Activated T-helper 17 cell treated with anti-CD3 and anti-CD28 coated beads, Interleukin-2, amount 50 U/mL, for 72 hours (primary cell): ENCODE results near the gene LCOR. TPM values are rescaled to one million over a fixed set of nuclear protein-coding genes. Genes with fewer than 3 reads are reported as not detected.
"Not testable (repeated sequence)": the region's sequence is repeated elsewhere in the genome, so short reads cannot be mapped to it uniquely, and the experiment has no call there.

Source experiments
- ATAC-seq: fragments of 150-1000 bp; cut with Tn5 transposase; replicated peaks from 2 replicates; pipeline ENCODE4 v1.10.0; 2021; ENCODE audit warnings: mild to moderate bottlenecking, moderate library complexity
- H3K27ac Mint-ChIP-seq: one replicate; pipeline ENCODE4 v1.8.0; 2022; ENCODE audit warnings: mixed read lengths
- H3K27me3 Mint-ChIP-seq: one replicate; pipeline ENCODE4 v1.8.0; 2022; ENCODE audit warnings: mixed read lengths
- H3K36me3 Mint-ChIP-seq: one replicate; pipeline ENCODE4 v1.8.0; 2022; ENCODE audit warnings: low read depth, mild to moderate bottlenecking, mixed read lengths
- H3K4me1 Mint-ChIP-seq: one replicate; pipeline ENCODE4 v1.8.0; 2022; ENCODE audit warnings: mixed read lengths
- H3K4me3 Mint-ChIP-seq: one replicate; pipeline ENCODE4 v1.8.0; 2022; ENCODE audit warnings: mild to moderate bottlenecking, mixed read lengths
- H3K9me3 Mint-ChIP-seq: one replicate; pipeline ENCODE4 v1.8.0; 2022; ENCODE audit warnings: mixed read lengths
- total RNA-seq, 2 donors: library from RNA; stranded (reverse); gene quantifications; one replicate each; pipeline ENCODE4 v1.2.3, GENCODE V29; 2022

Gene LCOR
- total RNA-seq, 2 donors from 2014 or later, result 25.5 to 29.6 TPM

- Mint-ChIP-seq H3K9me3 (no peaks in the 10 kb centered on the region), H3K27me3 (no peaks in the 10 kb centered on the region), H3K4me3 (peak overlapping the region; percentile 92), H3K36me3 (peaks cover 11% of the 10 kb centered on the region), H3K4me1 (peaks cover 30% of the 10 kb centered on the region), H3K27ac (peak overlapping the region; percentile 97)
- ATAC-seq, result no peak
Observed at GRCh38 chr10:96831200-96831866, 765 bp upstream of the LCOR start.

- no peaks in the 10 kb centered on the region for H3K9me3 Mint-ChIP-seq
Observed at GRCh38 chr10:96832721-96833219, 672 bp downstream of the LCOR start.

GRCh38 chr10:96833220-96834001 is 1.3 kb downstream of the LCOR start:
- H3K4me1 Mint-ChIP-seq, result peaks cover 32% of the 10 kb centered on the region
- no peaks in the 10 kb centered on the region for H3K9me3 Mint-ChIP-seq
- peak overlapping the region; percentile 93 for H3K4me3 Mint-ChIP-seq
- peaks cover 17% of the 10 kb centered on the region for H3K36me3 Mint-ChIP-seq
- peak overlapping the region; percentile 84 for H3K27ac Mint-ChIP-seq
- ATAC-seq, result no peak
- no peaks in the 10 kb centered on the region for H3K27me3 Mint-ChIP-seq

More at GRCh38 chr10:96832721-96833219, 672 bp downstream of the LCOR start:
- H3K27me3 Mint-ChIP-seq, result no peaks in the 10 kb centered on the region
- H3K36me3 Mint-ChIP-seq, result peaks cover 11% of the 10 kb centered on the region
- H3K4me3 Mint-ChIP-seq, result peak overlapping the region; percentile 93
- peaks cover 30% of the 10 kb centered on the region for H3K4me1 Mint-ChIP-seq
- H3K27ac Mint-ChIP-seq, result peak overlapping the region; percentile 84
- peak; percentile 73 for ATAC-seq

- peak overlapping the region; percentile 93 for H3K4me3 Mint-ChIP-seq
- ATAC-seq, result no peak
- H3K27me3 Mint-ChIP-seq, result no peaks in the 10 kb centered on the region
- peak overlapping the region; percentile 84 for H3K27ac Mint-ChIP-seq
- no peaks in the 10 kb centered on the region for H3K9me3 Mint-ChIP-seq
- peaks cover 19% of the 10 kb centered on the region for H3K36me3 Mint-ChIP-seq
- H3K4me1 Mint-ChIP-seq, result peaks cover 34% of the 10 kb centered on the region
Observed at GRCh38 chr10:96834120-96834519, 2.0 kb downstream of the LCOR start.

GRCh38 chr10:96835899-96836298 is 3.8 kb downstream of the LCOR start:
- H3K4me3 Mint-ChIP-seq, result peak overlapping the region; percentile 39
- no peak overlapping the region for H3K27ac Mint-ChIP-seq

GRCh38 chr10:96838529-96838928 is 6.4 kb downstream of the LCOR start:
- Mint-ChIP-seq H3K4me1 (peaks cover 37% of the 10 kb centered on the region), H3K27me3 (no peaks in the 10 kb centered on the region), H3K27ac (no peak overlapping the region), H3K36me3 (peaks cover 15% of the 10 kb centered on the region), H3K9me3 (no peaks in the 10 kb centered on the region), H3K4me3 (no peak overlapping the region)
- ATAC-seq, result no peak

More at GRCh38 chr10:96835899-96836298, 3.8 kb downstream of the LCOR start:
- H3K27me3 Mint-ChIP-seq, result no peaks in the 10 kb centered on the region
- peaks cover 38% of the 10 kb centered on the region for H3K4me1 Mint-ChIP-seq
- ATAC-seq, result no peak
- H3K36me3 Mint-ChIP-seq, result peaks cover 19% of the 10 kb centered on the region
- no peaks in the 10 kb centered on the region for H3K9me3 Mint-ChIP-seq

GRCh38 chr10:96840841-96841518 is 8.9 kb downstream of the LCOR start:
- ATAC-seq, result peak; percentile 70
- Mint-ChIP-seq H3K36me3 (peaks cover 8% of the 10 kb centered on the region), H3K9me3 (no peaks in the 10 kb centered on the region), H3K4me1 (peaks cover 32% of the 10 kb centered on the region), H3K27me3 (no peaks in the 10 kb centered on the region), H3K4me3 (no peak overlapping the region), H3K27ac (no peak overlapping the region)

- Mint-ChIP-seq H3K9me3 (no peaks in the 10 kb centered on the region), H3K4me3 (no peak overlapping the region), H3K27me3 (no peaks in the 10 kb centered on the region), H3K36me3 (peaks cover 5% of the 10 kb centered on the region), H3K4me1 (peaks cover 36% of the 10 kb centered on the region), H3K27ac (no peak overlapping the region)
- ATAC-seq, result no peak
Observed at GRCh38 chr10:96842896-96843723, 11.0 kb downstream of the LCOR start.

GRCh38 chr10:96843823-96844222 is 11.7 kb downstream of the LCOR start:
- H3K27ac Mint-ChIP-seq, result no peak overlapping the region
- no peaks in the 10 kb centered on the region for H3K27me3 Mint-ChIP-seq
- H3K4me1 Mint-ChIP-seq, result peaks cover 32% of the 10 kb centered on the region
- H3K9me3 Mint-ChIP-seq, result no peaks in the 10 kb centered on the region
- no peaks in the 10 kb centered on the region for H3K36me3 Mint-ChIP-seq
- no peak for ATAC-seq
- no peak overlapping the region for H3K4me3 Mint-ChIP-seq

GRCh38 chr10:96846395-96846794 is 14.3 kb downstream of the LCOR start:
- Mint-ChIP-seq H3K27ac (no peak overlapping the region), H3K4me3 (no peak overlapping the region), H3K27me3 (no peaks in the 10 kb centered on the region), H3K4me1 (peaks cover 35% of the 10 kb centered on the region), H3K36me3 (peaks cover 11% of the 10 kb centered on the region), H3K9me3 (no peaks in the 10 kb centered on the region)
- ATAC-seq, result no peak

- Mint-ChIP-seq H3K36me3 (peaks cover 12% of the 10 kb centered on the region), H3K9me3 (no peaks in the 10 kb centered on the region), H3K27me3 (no peaks in the 10 kb centered on the region), H3K27ac (no peak overlapping the region), H3K4me3 (no peak overlapping the region), H3K4me1 (peaks cover 36% of the 10 kb centered on the region)
- no peak for ATAC-seq
Observed at GRCh38 chr10:96846926-96847325, 14.8 kb downstream of the LCOR start.

- H3K27me3 Mint-ChIP-seq, H3K9me3 Mint-ChIP-seq, H3K4me3 Mint-ChIP-seq, H3K27ac Mint-ChIP-seq, ATAC-seq: not testable (repeated sequence)
- Mint-ChIP-seq H3K36me3 (peaks cover 12% of the 10 kb centered on the region), H3K4me1 (peaks cover 36% of the 10 kb centered on the region)
Observed at GRCh38 chr10:96847356-96847755, 15.3 kb downstream of the LCOR start.

GRCh38 chr10:96850113-96850512 is 18.0 kb downstream of the LCOR start:
- H3K27ac Mint-ChIP-seq, result no peak overlapping the region
- no peak overlapping the region for H3K4me3 Mint-ChIP-seq
- ATAC-seq, result no peak
- peaks cover 12% of the 10 kb centered on the region for H3K36me3 Mint-ChIP-seq
- no peaks in the 10 kb centered on the region for H3K9me3 Mint-ChIP-seq
- H3K4me1 Mint-ChIP-seq, result peaks cover 17% of the 10 kb centered on the region
- H3K27me3 Mint-ChIP-seq, result no peaks in the 10 kb centered on the region

- H3K27ac Mint-ChIP-seq, result no peak overlapping the region
- H3K9me3 Mint-ChIP-seq, result no peaks in the 10 kb centered on the region
- peaks cover 17% of the 10 kb centered on the region for H3K4me1 Mint-ChIP-seq
- H3K36me3 Mint-ChIP-seq, result peaks cover 12% of the 10 kb centered on the region
- ATAC-seq, result no peak
- H3K27me3 Mint-ChIP-seq, result no peaks in the 10 kb centered on the region
- H3K4me3 Mint-ChIP-seq, result no peak overlapping the region
Observed at GRCh38 chr10:96850825-96851224, 18.7 kb downstream of the LCOR start.
